ENCODE measurements around the gene CD14.

GRCh38 chr5:140674629-140675028 is 41.7 kb upstream of the CD14 start:
- TF ChIP-seq POLR2AphosphoS5 (IDR thresholded peaks at IDR 0.05; ENCODE audit: borderline replicate concordance, low read depth, low read length) = no peak
- no peak for TF ChIP-seq EZH2 (IDR thresholded peaks at IDR 0.05)
- TF ChIP-seq FOXP2 (optimal IDR thresholded peaks at IDR 0.05; ENCODE audit: control extremely low read depth, extremely low read length, insufficient read depth) = no peak

Data from SK-N-MC (cell line).